CD4-positive, alpha-beta T cell (primary cell): Measurements from ENCODE around the gene TUBGCP6. TPM values are rescaled to one million over a fixed set of nuclear protein-coding genes. Genes with fewer than 3 reads are reported as not detected.

Experiments
- ATAC-seq: fragments of 200-7000 bp; cut with Tn5 transposase; one replicate; pipeline ENCODE4 v1.10.0; 2022; ENCODE audit warnings: mild to moderate bottlenecking; ENCODE audit not compliant: poor library complexity
- CTCF ChIA-PET: fragments of 350-600 bp; sonication (Branson Sonifier 250); formaldehyde crosslinking; loops from one replicate; lab custom pipeline; 2021; ENCODE audit warnings: antibody characterized with exemption, inconsistent platforms; lab: Charles Lee
- POLR2A ChIA-PET: fragments of 350-600 bp; sonication (Branson Sonifier 250); formaldehyde crosslinking; loops from one replicate; lab custom pipeline; 2021; ENCODE audit warnings: antibody characterized with exemption, inconsistent platforms; lab: Charles Lee
- DNase-seq, 14 experiments: peaks; one replicate each; pipeline ENCODE4 v3.0.0-alpha.2; 2013 to 2020; ENCODE audit warnings: mixed read lengths in 2 of 14
- H3K27ac ChIP-seq, 2 donors: one replicate each; pipeline versions ENCODE4 v1.5.1 to v1.7.0; 2013; ENCODE audit warnings: low read length in 2 of 2, low read depth in 1 of 2, mild to moderate bottlenecking in 1 of 2
- H3K27me3 ChIP-seq, 2 experiments: 1 replicate in 1 of 2; 2 replicates in 1 of 2; pipeline versions ENCODE4 v1.6.1 to v1.7.0; 2013; ENCODE audit warnings: low read length in 2 of 2, control low read depth in 1 of 2, mild to moderate bottlenecking in 1 of 2, moderate library complexity in 1 of 2; ENCODE audit not compliant: insufficient read depth in 2 of 2, control insufficient read depth in 1 of 2
- H3K36me3 ChIP-seq: one replicate; pipeline ENCODE4 v1.6.1; 2013; ENCODE audit warnings: low read length, control low read depth; ENCODE audit not compliant: insufficient read depth
- H3K4me1 ChIP-seq: one replicate; pipeline ENCODE4 v1.6.1; 2013; ENCODE audit warnings: low read length, control low read depth; ENCODE audit not compliant: insufficient read depth
- H3K4me3 ChIP-seq: one replicate; pipeline ENCODE4 v1.5.1; 2013; ENCODE audit warnings: mild to moderate bottlenecking, low read length, moderate library complexity
- H3K9me3 ChIP-seq, 2 experiments: 1 replicate in 1 of 2; 2 replicates in 1 of 2; pipeline versions ENCODE4 v1.6.1 to v1.7.0; 2013; ENCODE audit warnings: low read length in 2 of 2, mild to moderate bottlenecking in 2 of 2, control low read depth in 1 of 2, moderate library complexity in 1 of 2; ENCODE audit not compliant: control insufficient read depth in 1 of 2, insufficient read depth in 1 of 2
- H3K27ac Mint-ChIP-seq: one replicate; pipeline ENCODE4 v1.8.0; 2020; ENCODE audit warnings: mixed read lengths
- H3K27me3 Mint-ChIP-seq: one replicate; pipeline ENCODE4 v1.8.0; 2021; ENCODE audit warnings: mixed read lengths
- H3K36me3 Mint-ChIP-seq: one replicate; pipeline ENCODE4 v1.8.0; 2021; ENCODE audit warnings: low read depth, mixed read lengths
- H3K4me1 Mint-ChIP-seq: one replicate; pipeline ENCODE4 v1.8.0; 2021; ENCODE audit warnings: low read depth, mixed read lengths
- H3K4me3 Mint-ChIP-seq: one replicate; pipeline ENCODE4 v1.8.0; 2020; ENCODE audit warnings: mild to moderate bottlenecking, mixed read lengths
- H3K9me3 Mint-ChIP-seq: one replicate; pipeline ENCODE4 v1.8.0; 2020; ENCODE audit warnings: mixed read lengths
- CTCF ChIP-seq: fragments of 200-600 bp; IDR thresholded peaks from one replicate; pipeline ENCODE4 v1.8.0; 2022; ENCODE audit warnings: antibody characterized with exemption, mild to moderate bottlenecking
- intact Hi-C, 2 experiments: fragments of 100-400 bp; cut with DNase I in 1 of 2; cut with micrococcal nuclease in 1 of 2; formaldehyde crosslinking; loops; one replicate each; pipeline versions ENCODE4 v1.15.1 to v1.9.0; 2023 to 2025; cut with DNase I, micrococcal nuclease
- total RNA-seq, 174 experiments: library from RNA in 2 of 174; stranded (reverse) in 2 of 174; gene quantifications; one replicate each; pipeline ENCODE4 v1.2.3 and lab custom pipeline; 2021 to 2026

Gene TUBGCP6
- total RNA-seq, 2 experiments from 2014 or later, result 124 to 126 TPM

- POLR2A ChIA-PET, result interaction anchor here (1.2 kb wide), 1 partner anchor 33 kb away, joined by 5 read pairs; the partner anchor contains the start of gene TUBGCP6
- CTCF ChIA-PET, result interaction anchor here (1.4 kb wide), 1 partner anchor 62 kb away, joined by 6 read pairs; no protein-coding TSS in a partner anchor
- intact Hi-C loops, result no loop called here
- Histone ChIP-seq H3K4me1 (peaks cover 20% of the 10 kb centered on the region), H3K27me3 (no peaks in the 10 kb centered on the region), H3K27ac (no peak overlapping the region), H3K36me3 (peaks cover 71% of the 10 kb centered on the region), H3K4me3 (no peak overlapping the region), H3K9me3 (no peaks in the 10 kb centered on the region)
- H3K27me3 Mint-ChIP-seq, result no peaks in the 10 kb centered on the region
- H3K4me1 Mint-ChIP-seq, result peaks cover 21% of the 10 kb centered on the region
- ATAC-seq, result no peak
- no peak for DNase-seq
- no peaks in the 10 kb centered on the region for H3K9me3 Mint-ChIP-seq
- no peak for TF ChIP-seq CTCF
- no peak overlapping the region for H3K4me3 Mint-ChIP-seq
- H3K36me3 Mint-ChIP-seq, result peaks cover 61% of the 10 kb centered on the region
- no peak overlapping the region for H3K27ac Mint-ChIP-seq
These were observed 33.7 kb downstream of the TUBGCP6 start for GRCh38 chr22:50211147-50211546.

GRCh38 chr22:50210378-50211139 lies 34.3 kb downstream of the TUBGCP6 start:
- no peaks in the 10 kb centered on the region for H3K27me3 Mint-ChIP-seq
- Histone ChIP-seq H3K4me3 (no peak overlapping the region), H3K27me3 (no peaks in the 10 kb centered on the region), H3K27ac (no peak overlapping the region), H3K9me3 (no peaks in the 10 kb centered on the region), H3K36me3 (peaks cover 69% of the 10 kb centered on the region), H3K4me1 (peaks cover 20% of the 10 kb centered on the region)
- intact Hi-C loops, result no loop called here
- H3K27ac Mint-ChIP-seq, result no peak overlapping the region
- DNase-seq (peak in 1 of 14 experiments; percentile 39), ATAC-seq (no peak)
- no peak overlapping the region for H3K4me3 Mint-ChIP-seq
- H3K36me3 Mint-ChIP-seq, result peaks cover 56% of the 10 kb centered on the region
- H3K9me3 Mint-ChIP-seq, result no peaks in the 10 kb centered on the region
- H3K4me1 Mint-ChIP-seq, result peaks cover 21% of the 10 kb centered on the region
- POLR2A ChIA-PET, result interaction anchor here (1.2 kb wide), 1 partner anchor 34 kb away, joined by 5 read pairs; the partner anchor contains the start of gene TUBGCP6
- no peak for TF ChIP-seq CTCF
- CTCF ChIA-PET, result interaction anchor here (1.4 kb wide), 1 partner anchor 62 kb away, joined by 6 read pairs; no protein-coding TSS in a partner anchor

- Mint-ChIP-seq H3K27me3 (no peaks in the 10 kb centered on the region), H3K36me3 (peaks cover 57% of the 10 kb centered on the region), H3K4me3 (peak overlapping the region; percentile 11), H3K9me3 (no peaks in the 10 kb centered on the region), H3K27ac (peak overlapping the region; percentile 78), H3K4me1 (peaks cover 26% of the 10 kb centered on the region)
- ChIA-PET POLR2A (no interaction called here), CTCF (no interaction called here)
- DNase-seq, result peak; percentile 59 to 88 (median 68)
- Histone ChIP-seq H3K27me3 (no peaks in the 10 kb centered on the region), H3K27ac (no peak overlapping the region), H3K4me1 (peaks cover 20% of the 10 kb centered on the region), H3K36me3 (peaks cover 64% of the 10 kb centered on the region), H3K4me3 (no peak overlapping the region), H3K9me3 (no peaks in the 10 kb centered on the region)
- peak; percentile 70 for TF ChIP-seq CTCF
- ATAC-seq, result peak; percentile 82
- intact Hi-C loops, result loop anchor here (1.0 to 10.0 kb wide), 6 partner anchors 19 to 375 kb away; partner anchors contain the start of gene PANX2 (in 1 of the 2)
These were observed 34.9 kb downstream of the TUBGCP6 start for GRCh38 chr22:50209893-50210292.
